Effector memory CD4-positive, alpha-beta T cell (primary cell): Measurements from ENCODE around the gene TMEM63C.

Experiments used
- DNase-seq, 3 donors: peaks; one replicate each; pipeline ENCODE4 v3.0.0-alpha.2; 2020
- H3K27ac ChIP-seq: 2 replicates; pipeline ENCODE4 v1.7.0; 2013; ENCODE audit warnings: mild to moderate bottlenecking, low read length, moderate library complexity; ENCODE audit not compliant: insufficient read depth, poor library complexity, severe bottlenecking
- H3K27me3 ChIP-seq: replicated peaks from 2 replicates; pipeline ENCODE4 v1.7.0; 2013; ENCODE audit warnings: mild to moderate bottlenecking, low read length; ENCODE audit not compliant: insufficient read depth, control insufficient read depth, poor library complexity, severe bottlenecking
- H3K36me3 ChIP-seq: 2 replicates; pipeline ENCODE4 v1.7.0; 2013; ENCODE audit warnings: mild to moderate bottlenecking, low read length, moderate library complexity; ENCODE audit not compliant: control insufficient read depth, insufficient read depth
- H3K4me1 ChIP-seq: 2 replicates; pipeline ENCODE4 v1.7.0; 2013; ENCODE audit warnings: low read length, mild to moderate bottlenecking; ENCODE audit not compliant: control insufficient read depth, insufficient read depth, poor library complexity, severe bottlenecking
- H3K4me3 ChIP-seq: 2 replicates; pipeline ENCODE4 v1.7.0; 2013; ENCODE audit warnings: low read length, low read depth, mild to moderate bottlenecking; ENCODE audit not compliant: insufficient read depth, poor library complexity, severe bottlenecking
- H3K9me3 ChIP-seq: 2 replicates; pipeline ENCODE4 v1.7.0; 2013; ENCODE audit warnings: mild to moderate bottlenecking, low read length, moderate library complexity; ENCODE audit not compliant: control insufficient read depth

The TMEM63C gene

DNA sequence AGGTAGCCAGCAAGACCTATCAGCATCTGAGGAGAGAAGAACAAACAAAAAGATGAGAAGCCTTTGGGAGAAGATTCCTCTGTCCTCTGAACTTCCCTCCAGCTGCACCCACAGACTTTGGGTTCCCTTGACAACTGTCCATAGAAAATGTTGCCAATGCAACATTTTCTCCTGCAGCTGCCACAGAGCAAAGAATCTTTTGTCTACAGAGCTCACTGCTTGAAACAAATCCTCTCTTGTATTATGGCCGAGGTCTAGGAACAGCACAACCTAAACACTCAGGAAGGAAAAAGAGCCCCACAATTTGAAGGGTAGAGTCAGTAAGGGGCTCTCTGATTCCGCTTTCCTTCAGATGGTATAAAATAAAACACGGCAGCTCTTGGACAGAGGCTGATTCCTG is 124.8 kb downstream of the TMEM63C start:
- DNase-seq = no peak
- H3K4me1 ChIP-seq = no peaks in the 10 kb centered on the region
- H3K36me3 ChIP-seq = peaks cover 3% of the 10 kb centered on the region
- H3K27me3 ChIP-seq = no peaks in the 10 kb centered on the region
- no peaks in the 10 kb centered on the region for H3K9me3 ChIP-seq
- H3K27ac ChIP-seq = no peak overlapping the region
- H3K4me3 ChIP-seq = no peak overlapping the region

DNA sequence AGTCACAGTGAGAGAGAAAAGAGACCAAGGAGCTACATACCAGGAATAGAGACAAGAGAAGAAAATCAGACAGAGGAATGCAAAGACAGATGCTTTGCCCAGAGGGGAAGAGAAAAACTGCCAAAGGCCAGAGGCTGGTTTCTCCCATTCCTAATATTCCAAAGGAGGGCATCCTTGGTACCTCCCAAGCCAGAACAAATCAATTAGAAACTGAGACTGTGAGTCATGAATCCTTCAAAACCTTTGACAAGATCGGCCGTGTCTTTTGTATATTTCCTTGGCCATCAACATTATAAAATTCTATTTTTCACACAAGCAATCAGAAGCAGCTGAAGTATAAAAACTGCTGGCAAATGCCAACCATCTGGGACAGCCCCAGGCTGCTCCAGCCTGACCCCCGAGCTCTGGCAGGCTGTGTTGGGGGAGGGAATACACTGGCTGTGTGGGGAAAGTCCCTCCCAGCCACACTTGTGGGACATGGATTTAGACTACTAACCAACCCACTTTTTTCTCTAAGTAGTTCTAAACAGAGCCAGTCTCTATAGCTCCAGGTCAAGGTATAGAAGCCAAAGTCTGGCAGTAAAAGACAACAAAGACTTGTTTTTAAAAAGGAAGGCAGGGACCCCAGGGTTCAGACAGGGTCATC is 125.4 kb downstream of the TMEM63C start:
- no peaks in the 10 kb centered on the region for H3K4me1 ChIP-seq
- no peaks in the 10 kb centered on the region for H3K9me3 ChIP-seq
- no peaks in the 10 kb centered on the region for H3K27me3 ChIP-seq
- peaks cover 3% of the 10 kb centered on the region for H3K36me3 ChIP-seq
- H3K4me3 ChIP-seq = no peak overlapping the region
- no peak for DNase-seq
- no peak overlapping the region for H3K27ac ChIP-seq
